ENCODE data around the gene NUP205.

- TF ChIP-seq POLR2A (IDR thresholded peaks at IDR 0.05; ENCODE audit: extremely low read depth, insufficient read length) (no peak), CTCF (IDR thresholded peaks at IDR 0.05; ENCODE audit: low read depth, low read length) (no peak), MYC (IDR thresholded peaks at IDR 0.05; ENCODE audit: low read depth, low read length) (no peak)
- TF ChIP-seq, protein P1, sequence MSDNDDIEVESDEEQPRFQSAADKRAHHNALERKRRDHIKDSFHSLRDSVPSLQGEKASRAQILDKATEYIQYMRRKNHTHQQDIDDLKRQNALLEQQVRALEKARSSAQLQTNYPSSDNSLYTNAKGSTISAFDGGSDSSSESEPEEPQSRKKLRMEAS (IDR thresholded peaks at IDR 0.05; ENCODE audit: low read depth, low read length): no peak
Observed at GRCh38 chr7:135601182-135601581, 43.5 kb downstream of the NUP205 start.
